WI38 (cell line): ENCODE data around the gene STARD13.

Source experiments
- H3K4me3 ChIP-seq: 2 replicates; pipeline ENCODE4 v1.5.1; 2011; ENCODE audit warnings: low read depth, mild to moderate bottlenecking, control low read depth, low read length
- TF ChIP-seq, protein P1 (sequence below): IDR thresholded peaks from 2 replicates; pipeline ENCODE4 v1.5.1; 2012; ENCODE audit warnings: low read depth, mild to moderate bottlenecking, control low read depth, low read length

The STARD13 gene

DNA sequence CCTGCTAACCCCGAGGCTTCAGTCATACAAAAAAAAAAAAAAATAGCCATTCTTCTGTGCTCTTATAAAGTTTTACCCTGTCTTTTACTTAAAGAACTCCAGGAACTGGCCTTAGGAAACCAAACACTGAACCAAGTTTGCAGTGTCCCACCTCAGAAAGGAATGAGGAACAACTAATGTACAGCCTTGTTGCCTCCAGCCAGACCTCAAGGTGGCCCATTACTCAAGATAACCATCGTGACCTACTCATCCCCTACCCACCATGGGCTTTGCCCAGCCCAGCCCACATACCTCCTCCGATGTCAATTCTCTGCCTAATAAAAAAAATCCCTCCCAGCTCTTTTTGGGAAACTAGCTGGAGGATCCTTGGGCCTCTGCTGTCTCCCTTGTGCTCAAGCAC lies 133.2 kb downstream of the STARD13 start:
- TF ChIP-seq, protein P1, sequence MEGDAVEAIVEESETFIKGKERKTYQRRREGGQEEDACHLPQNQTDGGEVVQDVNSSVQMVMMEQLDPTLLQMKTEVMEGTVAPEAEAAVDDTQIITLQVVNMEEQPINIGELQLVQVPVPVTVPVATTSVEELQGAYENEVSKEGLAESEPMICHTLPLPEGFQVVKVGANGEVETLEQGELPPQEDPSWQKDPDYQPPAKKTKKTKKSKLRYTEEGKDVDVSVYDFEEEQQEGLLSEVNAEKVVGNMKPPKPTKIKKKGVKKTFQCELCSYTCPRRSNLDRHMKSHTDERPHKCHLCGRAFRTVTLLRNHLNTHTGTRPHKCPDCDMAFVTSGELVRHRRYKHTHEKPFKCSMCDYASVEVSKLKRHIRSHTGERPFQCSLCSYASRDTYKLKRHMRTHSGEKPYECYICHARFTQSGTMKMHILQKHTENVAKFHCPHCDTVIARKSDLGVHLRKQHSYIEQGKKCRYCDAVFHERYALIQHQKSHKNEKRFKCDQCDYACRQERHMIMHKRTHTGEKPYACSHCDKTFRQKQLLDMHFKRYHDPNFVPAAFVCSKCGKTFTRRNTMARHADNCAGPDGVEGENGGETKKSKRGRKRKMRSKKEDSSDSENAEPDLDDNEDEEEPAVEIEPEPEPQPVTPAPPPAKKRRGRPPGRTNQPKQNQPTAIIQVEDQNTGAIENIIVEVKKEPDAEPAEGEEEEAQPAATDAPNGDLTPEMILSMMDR, result no peak

DNA sequence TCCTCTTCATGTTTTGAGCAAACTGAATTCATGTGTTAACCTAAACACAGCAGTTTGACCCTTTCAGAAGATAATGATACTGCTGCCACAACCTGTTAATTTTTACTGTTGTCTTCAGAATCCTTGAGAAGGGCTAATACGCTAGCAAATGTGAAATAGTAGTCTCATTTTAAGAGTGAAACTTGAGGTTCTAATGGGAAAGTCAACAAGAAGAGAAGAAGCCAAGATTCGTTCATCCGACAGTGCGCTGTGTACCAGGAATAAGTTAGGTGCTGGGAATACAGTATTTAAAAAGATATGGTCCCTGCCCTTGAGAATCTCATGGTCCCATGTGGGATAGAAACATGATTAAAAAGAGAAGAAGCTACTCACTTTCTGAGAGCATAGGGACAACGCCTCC lies 134.9 kb downstream of the STARD13 start:
- H3K4me3 ChIP-seq, result no peak overlapping the region
- TF ChIP-seq, protein P1, result no peak

More for the DNA sequence above, 133.2 kb downstream of the STARD13 start:
- no peak overlapping the region for H3K4me3 ChIP-seq

DNA sequence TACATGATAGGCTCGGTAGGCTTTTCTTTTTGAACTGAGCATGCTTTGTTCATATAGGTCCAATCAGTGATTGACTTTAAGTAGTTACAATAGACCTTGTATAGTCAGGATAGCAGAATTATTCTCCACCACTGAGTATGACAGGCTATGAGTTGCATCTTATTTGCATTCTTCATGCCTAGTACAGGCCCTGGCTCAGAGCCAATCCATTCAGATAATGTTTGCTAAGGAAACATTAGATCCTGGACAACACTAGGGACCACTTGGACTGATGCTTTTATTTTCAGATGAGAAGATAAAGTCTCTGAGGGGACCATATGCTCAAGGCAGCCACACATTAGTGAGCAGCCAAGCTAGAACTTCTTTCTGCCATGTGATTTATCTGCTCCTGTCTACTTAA lies 135.4 kb downstream of the STARD13 start:
- H3K4me3 ChIP-seq, result no peak overlapping the region
- TF ChIP-seq, protein P1, result no peak

DNA sequence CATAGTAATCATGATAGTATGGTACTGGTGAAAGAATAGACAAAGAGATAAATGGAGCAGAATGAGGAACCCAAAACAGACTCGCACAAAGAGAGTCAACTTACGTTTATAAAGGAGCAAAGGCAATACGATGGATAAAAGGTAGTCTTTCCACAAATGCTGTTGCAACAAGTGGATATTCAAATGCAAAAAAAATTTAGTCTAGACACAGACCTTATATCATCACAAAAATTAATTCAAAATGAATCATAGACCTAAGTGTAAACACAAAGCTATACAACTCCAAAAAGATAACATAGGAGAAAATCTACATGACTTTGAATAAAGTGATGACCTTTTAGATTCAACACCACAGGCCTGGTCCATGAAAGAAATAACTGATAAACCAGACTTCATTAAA lies 137.7 kb downstream of the STARD13 start:
- TF ChIP-seq, protein P1, result no peak
- no peak overlapping the region for H3K4me3 ChIP-seq

DNA sequence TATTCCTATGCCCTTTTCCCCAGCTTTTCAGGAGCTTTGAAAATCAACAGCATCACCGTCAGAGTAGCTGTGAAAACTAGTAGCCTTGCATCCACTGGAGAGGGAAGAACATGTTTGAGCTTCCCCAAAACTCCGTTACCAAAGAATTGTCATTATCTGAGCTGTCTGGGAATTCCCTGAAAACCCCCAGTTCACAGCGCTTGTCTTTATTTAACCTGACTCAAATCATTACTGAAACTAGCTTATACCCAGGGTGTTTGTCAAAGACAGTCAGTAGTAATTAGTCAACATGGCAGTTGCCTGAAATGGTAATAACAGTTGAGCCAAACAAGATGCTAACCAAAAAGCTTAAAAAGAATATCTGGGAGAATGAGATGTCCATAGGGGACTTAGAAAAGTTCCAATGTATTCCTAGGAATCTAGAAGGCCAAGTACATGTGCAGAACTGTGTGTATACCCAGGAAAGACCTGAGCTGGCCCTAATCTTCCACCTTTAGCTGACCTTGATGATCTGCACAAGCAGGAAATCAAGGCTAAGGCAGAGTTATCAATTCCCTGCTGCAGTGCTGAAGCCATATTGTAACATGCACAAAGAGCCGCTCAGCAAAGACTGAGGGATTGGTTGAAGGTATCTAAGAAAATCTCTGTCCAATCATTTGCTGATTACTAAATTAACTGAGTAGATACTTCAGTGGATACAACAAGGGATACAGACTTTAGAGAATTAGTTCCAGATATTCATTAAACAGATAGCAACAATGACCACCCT lies 138.5 kb downstream of the STARD13 start:
- TF ChIP-seq, protein P1, result no peak
- H3K4me3 ChIP-seq, result no peak overlapping the region

DNA sequence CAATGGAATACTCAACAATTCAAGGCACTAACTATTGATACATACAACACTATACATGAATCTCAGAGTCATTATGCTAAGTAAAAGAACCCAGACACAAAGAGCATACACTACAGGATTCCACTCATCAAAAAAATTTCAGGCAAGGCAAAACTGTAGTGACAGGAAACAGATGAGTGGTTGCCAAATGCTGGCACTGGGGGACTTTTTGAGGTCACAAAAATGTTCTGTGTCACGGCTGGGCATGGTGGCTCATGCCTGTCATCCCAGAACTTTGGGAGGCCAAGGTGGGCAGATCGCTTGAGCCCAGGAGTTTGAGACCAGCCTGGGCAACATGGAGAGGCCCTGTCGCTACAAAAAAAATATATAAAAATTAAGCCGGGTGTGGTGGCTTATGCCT lies 139.9 kb downstream of the STARD13 start:
- TF ChIP-seq, protein P1, result no peak
- H3K4me3 ChIP-seq, result no peak overlapping the region

DNA sequence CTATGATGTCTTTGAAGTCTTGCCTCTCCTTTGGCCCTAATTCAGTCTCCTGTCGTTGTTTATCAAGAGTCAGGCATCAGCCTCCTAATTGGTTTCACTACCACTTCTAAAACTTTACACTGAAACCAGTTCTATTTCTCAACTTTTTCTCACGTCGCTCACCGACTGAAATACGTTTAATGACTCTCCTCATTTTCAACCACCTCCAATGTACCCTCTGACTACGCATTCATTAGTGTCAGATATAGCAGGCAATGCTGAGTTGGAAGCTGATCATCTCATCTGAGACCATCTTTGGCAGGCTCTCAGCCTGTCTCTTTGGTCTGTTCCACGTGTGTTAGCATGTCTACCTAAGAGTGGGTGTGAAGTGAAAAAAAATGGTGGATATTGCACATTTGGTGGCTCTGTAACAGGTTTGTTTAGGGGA lies 141.2 kb downstream of the STARD13 start:
- TF ChIP-seq, protein P1, result no peak
- no peak overlapping the region for H3K4me3 ChIP-seq
